Bronchial epithelial cell (primary cell): ENCODE data around the gene SNAP25. TPM values are rescaled to one million over a fixed set of nuclear protein-coding genes. Genes with fewer than 3 reads are reported as not detected.

Experiments used
- DNase-seq: peaks from one replicate; pipeline ENCODE4 v3.0.0-alpha.2; 2010; ENCODE audit warnings: low read depth
- FAIRE-seq: peaks from 2 replicates; lab custom pipeline; 2011; peaks lifted over from hg19 to GRCh38; lab: Jason Lieb, UNC
- H3K27me3 ChIP-seq: 2 replicates; pipeline ENCODE4 v1.5.1; 2011; ENCODE audit warnings: low read length; ENCODE audit not compliant: control insufficient read depth, insufficient read depth
- H3K36me3 ChIP-seq: 2 replicates; pipeline ENCODE4 v1.5.1; 2011; ENCODE audit warnings: low read length; ENCODE audit not compliant: control insufficient read depth, insufficient read depth
- H3K4me3 ChIP-seq: 2 replicates; pipeline ENCODE4 v1.5.1; 2011; ENCODE audit warnings: mild to moderate bottlenecking, low read depth, low read length, control low read depth
- CTCF ChIP-seq: IDR thresholded peaks from 2 replicates; pipeline ENCODE4 v1.5.1; 2011; ENCODE audit warnings: mild to moderate bottlenecking, moderate library complexity, low read length, control low read depth, inconsistent platforms; ENCODE audit not compliant: insufficient read depth, severe bottlenecking
- total RNA-seq: library from RNA; depleted of rRNA; stranded (reverse); fragments of >200 nt; gene quantifications from 2 replicates; pipeline ENCODE4 v1.2.1, GENCODE V29; 2014

SNAP25 gene
- total RNA-seq, 1 donor from 2014 or later, result not detected

- FAIRE-seq (no peak), DNase-seq (no peak)
- Histone ChIP-seq H3K27me3 (no peaks in the 10 kb centered on the region), H3K36me3 (no peaks in the 10 kb centered on the region), H3K4me3 (no peak overlapping the region)
- no peak for TF ChIP-seq CTCF
Observed at GRCh38 chr20:10242166-10242565, 23.5 kb downstream of the SNAP25 start.

GRCh38 chr20:10247440-10247839, 28.8 kb downstream of the SNAP25 start:
- no peak for TF ChIP-seq CTCF
- no peaks in the 10 kb centered on the region for H3K27me3 ChIP-seq
- FAIRE-seq (no peak), DNase-seq (no peak)
- H3K4me3 ChIP-seq, result no peak overlapping the region
- H3K36me3 ChIP-seq, result no peaks in the 10 kb centered on the region

GRCh38 chr20:10249048-10249770, 30.6 kb downstream of the SNAP25 start:
- FAIRE-seq, result no peak
- DNase-seq, result peak; percentile 43
- Histone ChIP-seq H3K27me3 (peaks cover 2% of the 10 kb centered on the region), H3K4me3 (no peak overlapping the region), H3K36me3 (no peaks in the 10 kb centered on the region)
- no peak for TF ChIP-seq CTCF

- DNase-seq (no peak), FAIRE-seq (no peak)
- no peak for TF ChIP-seq CTCF
- Histone ChIP-seq H3K4me3 (no peak overlapping the region), H3K27me3 (peaks cover 2% of the 10 kb centered on the region), H3K36me3 (no peaks in the 10 kb centered on the region)
Observed at GRCh38 chr20:10249822-10250221, 31.2 kb downstream of the SNAP25 start.

GRCh38 chr20:10250902-10251301, 32.3 kb downstream of the SNAP25 start:
- no peak for TF ChIP-seq CTCF
- Histone ChIP-seq H3K36me3 (no peaks in the 10 kb centered on the region), H3K27me3 (peaks cover 2% of the 10 kb centered on the region), H3K4me3 (no peak overlapping the region)
- FAIRE-seq, result no peak
- peak; percentile 99 for DNase-seq

GRCh38 chr20:10253780-10254179, 35.1 kb downstream of the SNAP25 start:
- H3K27me3 ChIP-seq, result peaks cover 3% of the 10 kb centered on the region
- no peaks in the 10 kb centered on the region for H3K36me3 ChIP-seq
- no peak for FAIRE-seq
- DNase-seq, result no peak
- TF ChIP-seq CTCF, result no peak
- H3K4me3 ChIP-seq, result no peak overlapping the region
